ENCODE measurements around the gene ACTR6. TPM values are rescaled to one million over a fixed set of nuclear protein-coding genes. Genes with fewer than 3 reads are reported as not detected.
A peak's percentile ranks its signal among the peaks of the same experiment; 100 is the strongest.

The ACTR6 gene
- total RNA-seq, 3 donors from 2014 or later, result 11.2 to 33.5 (median 21.0) TPM

GRCh38 chr12:100199023-100199346 is 1.6 kb upstream of the ACTR6 start:
- H3K36me3 ChIP-seq, result no peaks in the 10 kb centered on the region
- peak overlapping the region; percentile 67 to 89 (median 75) for H3K4me3 ChIP-seq
- intact Hi-C loops (cut with DNase I; ENCODE audit: low total_unique reads), result no loop called here
- TF ChIP-seq CTCF (IDR thresholded peaks at IDR 0.05), result no peak
- no peaks in the 10 kb centered on the region for H3K27me3 ChIP-seq
- H3K9me3 ChIP-seq, result no peaks in the 10 kb centered on the region
- no peak for DNase-seq (ENCODE audit: low spot score in 2 of 2)
- H3K27ac ChIP-seq, result peak overlapping the region; percentile 86 to 88
- H3K4me1 ChIP-seq, result no peaks in the 10 kb centered on the region

DNA sequence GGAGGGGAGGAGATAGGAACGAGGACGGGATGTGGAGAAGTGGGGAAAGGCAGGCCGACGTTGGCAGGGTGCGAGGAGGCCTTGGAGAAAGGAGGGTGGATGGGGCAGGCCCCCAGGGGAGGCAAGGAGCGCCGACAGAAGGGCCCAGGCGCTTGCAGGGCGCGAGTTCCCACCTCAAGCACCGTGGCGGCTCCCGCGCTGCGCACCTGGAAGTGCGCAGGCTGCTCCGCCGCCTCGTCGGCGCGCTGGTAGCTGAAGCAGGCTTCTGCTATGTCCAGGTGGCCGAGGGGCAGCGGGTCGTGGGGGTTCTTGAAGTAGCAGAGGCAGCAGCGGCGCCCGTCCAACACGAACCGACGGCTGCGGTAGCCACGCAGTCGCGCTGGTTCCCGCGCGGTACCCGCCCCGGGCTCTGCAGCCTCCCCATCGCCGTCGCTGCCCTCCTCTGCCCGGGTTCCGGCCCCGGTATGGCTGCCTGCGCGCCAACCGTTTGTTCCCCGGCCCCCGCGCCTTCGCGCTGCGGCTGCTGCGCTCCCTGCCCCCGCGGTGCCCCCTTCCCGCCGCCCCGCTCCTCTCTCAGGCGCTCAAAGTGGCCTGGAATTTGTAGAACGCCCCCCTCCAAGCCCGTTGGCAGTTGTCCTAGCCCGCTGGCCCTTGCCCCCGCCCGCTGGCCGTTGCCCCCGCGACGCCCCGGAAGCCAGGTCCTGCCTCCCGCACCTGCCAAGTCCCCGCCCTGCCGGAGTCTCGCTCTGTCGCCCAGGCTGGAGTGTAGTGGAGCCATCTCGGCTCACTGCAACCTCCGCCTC is 1.1 kb upstream of the ACTR6 start:
- H3K36me3 ChIP-seq, result no peaks in the 10 kb centered on the region
- DNase-seq (ENCODE audit: low spot score in 2 of 2), result peak; percentile 41 to 80
- peak overlapping the region; percentile 67 to 89 (median 75) for H3K4me3 ChIP-seq
- intact Hi-C loops (cut with DNase I; ENCODE audit: low total_unique reads), result no loop called here
- no peaks in the 10 kb centered on the region for H3K27me3 ChIP-seq
- H3K4me1 ChIP-seq, result no peaks in the 10 kb centered on the region
- no peak for TF ChIP-seq POLR2A (IDR thresholded peaks at IDR 0.05)
- TF ChIP-seq CTCF (IDR thresholded peaks at IDR 0.05), result no peak
- no peak for TF ChIP-seq POLR2AphosphoS5 (IDR thresholded peaks at IDR 0.05)
- no peaks in the 10 kb centered on the region for H3K9me3 ChIP-seq
- H3K27ac ChIP-seq, result peak overlapping the region; percentile 86 to 88

GRCh38 chr12:100201604-100202423 is 1.2 kb downstream of the ACTR6 start:
- Histone ChIP-seq H3K27ac (no peak overlapping the region), H3K36me3 (no peaks in the 10 kb centered on the region), H3K4me3 (peak overlapping the region; percentile 67 to 89 (median 75)), H3K27me3 (no peaks in the 10 kb centered on the region), H3K9me3 (no peaks in the 10 kb centered on the region), H3K4me1 (no peaks in the 10 kb centered on the region)
- no peak for DNase-seq (ENCODE audit: low spot score in 2 of 2)
- intact Hi-C loops (cut with DNase I; ENCODE audit: low total_unique reads), result no loop called here
- TF ChIP-seq CTCF (IDR thresholded peaks at IDR 0.05), result no peak
- no peak for TF ChIP-seq POLR2A (IDR thresholded peaks at IDR 0.05)
- no peak for TF ChIP-seq POLR2AphosphoS5 (IDR thresholded peaks at IDR 0.05)

- no peak overlapping the region for H3K4me3 ChIP-seq
- no peaks in the 10 kb centered on the region for H3K9me3 ChIP-seq
- no peak for DNase-seq (ENCODE audit: low spot score in 2 of 2)
- no peaks in the 10 kb centered on the region for H3K36me3 ChIP-seq
- TF ChIP-seq POLR2A (IDR thresholded peaks at IDR 0.05) (no peak), POLR2AphosphoS5 (IDR thresholded peaks at IDR 0.05) (no peak), CTCF (IDR thresholded peaks at IDR 0.05) (no peak)
- intact Hi-C loops (cut with DNase I; ENCODE audit: low total_unique reads), result no loop called here
- no peaks in the 10 kb centered on the region for H3K4me1 ChIP-seq
- H3K27me3 ChIP-seq, result no peaks in the 10 kb centered on the region
- H3K27ac ChIP-seq, result no peak overlapping the region
Measured at GRCh38 chr12:100207311-100207710, 6.7 kb downstream of the ACTR6 start.

GRCh38 chr12:100208834-100209233 is 8.2 kb downstream of the ACTR6 start:
- Histone ChIP-seq H3K4me3 (no peak overlapping the region), H3K27ac (no peak overlapping the region), H3K4me1 (no peaks in the 10 kb centered on the region), H3K27me3 (no peaks in the 10 kb centered on the region), H3K9me3 (no peaks in the 10 kb centered on the region), H3K36me3 (no peaks in the 10 kb centered on the region)
- DNase-seq (ENCODE audit: low spot score in 2 of 2), result no peak
- TF ChIP-seq CTCF (IDR thresholded peaks at IDR 0.05), result no peak
- intact Hi-C loops (cut with DNase I; ENCODE audit: low total_unique reads), result no loop called here

All from breast epithelium (tissue), 4 donors.